Esophagus mucosa (tissue), 1 donor: ENCODE results near the gene CCDC91. TPM values are rescaled to one million over a fixed set of nuclear protein-coding genes. Genes with fewer than 3 reads are reported as not detected.
"Not testable (repeated sequence)": the region's sequence is repeated elsewhere in the genome, so short reads cannot be mapped to it uniquely, and the experiment has no call there.

ENCODE experiments used
- ATAC-seq: fragments of 200-7000 bp; cut with Tn5 transposase; one replicate; pipeline ENCODE4 v1.9.1; 2020
- total RNA-seq: library from RNA; stranded (reverse); gene quantifications from one replicate; pipeline ENCODE4 v1.2.4, GENCODE V29; 2023
- donor health status: DM: yes; HTN: yes; CAD: no.

The CCDC91 gene
- total RNA-seq, 1 donor from 2014 or later, result 13.3 TPM

- no peak for ATAC-seq
Observed at GRCh38 chr12:28378736-28379135, 188.5 kb downstream of the CCDC91 start.

- ATAC-seq, result not testable (repeated sequence)
Observed at GRCh38 chr12:28379779-28380178, 189.5 kb downstream of the CCDC91 start.

- ATAC-seq, result no peak
Observed at GRCh38 chr12:28383368-28383767, 193.1 kb downstream of the CCDC91 start.

- ATAC-seq, result no peak
Observed at GRCh38 chr12:28388879-28389278, 198.6 kb downstream of the CCDC91 start.

GRCh38 chr12:28390206-28390605 lies 199.9 kb downstream of the CCDC91 start:
- no peak for ATAC-seq

- no peak for ATAC-seq
Observed at GRCh38 chr12:28390761-28391385, 200.6 kb downstream of the CCDC91 start.

- no peak for ATAC-seq
Observed at GRCh38 chr12:28409892-28410291, 219.6 kb downstream of the CCDC91 start.

- ATAC-seq, result no peak
Observed at GRCh38 chr12:28413460-28414109, 223.3 kb downstream of the CCDC91 start.

- no peak for ATAC-seq
Observed at GRCh38 chr12:28415755-28416154, 225.5 kb downstream of the CCDC91 start.

- ATAC-seq, result no peak
Observed at GRCh38 chr12:28421374-28421773, 231.1 kb downstream of the CCDC91 start.

GRCh38 chr12:28424965-28425364 lies 234.7 kb downstream of the CCDC91 start:
- ATAC-seq, result no peak

GRCh38 chr12:28425526-28425925 lies 235.3 kb downstream of the CCDC91 start:
- ATAC-seq, result no peak

GRCh38 chr12:28427046-28427445 lies 236.8 kb downstream of the CCDC91 start:
- ATAC-seq, result no peak

- no peak for ATAC-seq
Observed at GRCh38 chr12:28440081-28440608, 249.9 kb downstream of the CCDC91 start.

- ATAC-seq, result no peak
Observed at GRCh38 chr12:28442101-28442500, 251.8 kb downstream of the CCDC91 start.

- ATAC-seq, result no peak
Observed at GRCh38 chr12:28443337-28443736, 253.1 kb downstream of the CCDC91 start.

- ATAC-seq, result no peak
Observed at GRCh38 chr12:28446031-28446430, 255.8 kb downstream of the CCDC91 start.

GRCh38 chr12:28453686-28454085 lies 263.4 kb downstream of the CCDC91 start:
- ATAC-seq, result no peak

GRCh38 chr12:28456934-28457710 lies 266.9 kb downstream of the CCDC91 start:
- ATAC-seq, result no peak

- no peak for ATAC-seq
Observed at GRCh38 chr12:28457785-28458184, 267.5 kb downstream of the CCDC91 start.

GRCh38 chr12:28459481-28459880 lies 269.2 kb downstream of the CCDC91 start:
- no peak for ATAC-seq

GRCh38 chr12:28460420-28461130 lies 270.3 kb downstream of the CCDC91 start:
- ATAC-seq, result no peak

GRCh38 chr12:28463396-28463795 lies 273.1 kb downstream of the CCDC91 start:
- ATAC-seq, result no peak
